K562 (cell line): ENCODE results near the gene STK16. TPM values are rescaled to one million over a fixed set of nuclear protein-coding genes. Genes with fewer than 3 reads are reported as not detected.

Source experiments
- ATAC-seq: fragments of 200-7000 bp; cut with Tn5 transposase; 3 replicates; pipeline ENCODE4 v1.9.1; 2020; ENCODE audit warnings: moderate library complexity
- BruUV-seq: library from RNA; stranded (reverse); fragments of 400-500 nt; replicated peaks from 2 replicates; lab custom pipeline; 2021; lab: Mats Ljungman, UMichigan
- CTCF ChIA-PET: fragments of 300-600 bp; formaldehyde crosslinking; extraction: SDS; loops from one replicate; lab custom pipeline; 2021; ENCODE audit warnings: low intra/inter-chr PET ratio; lab: Yijun Ruan, JAX
- POLR2A ChIA-PET: fragments of 300-600, 350-650 bp; sonication (Branson Sonifier 250); formaldehyde crosslinking; extraction: SDS; loops from one replicate; lab custom pipeline; 2021; ENCODE audit warnings: antibody characterized with exemption, inconsistent platforms; lab: Yijun Ruan, JAX
- DNase-seq, 4 experiments: peaks; one replicate each; pipeline versions ENCODE4 v3.0.0 to v3.0.0-alpha.2; 2011 to 2018; ENCODE audit warnings: low spot score in 3 of 4, mixed read lengths in 3 of 4; ENCODE audit errors: extremely low read depth in 1 of 4
- FAIRE-seq: peaks from 2 replicates; lab custom pipeline; 2011; peaks lifted over from hg19 to GRCh38; lab: Jason Lieb, UNC
- H2AFZ ChIP-seq: 2 replicates; pipeline ENCODE4 v1.6.0; 2011; ENCODE audit warnings: low read depth, low read length, control low read depth, inconsistent platforms
- H3K27ac ChIP-seq: fragments of 200-600 bp; 3 replicates; pipeline ENCODE4 v1.8.0; 2011; ENCODE audit warnings: low read depth, mild to moderate bottlenecking, control low read depth, inconsistent platforms, low read length, moderate library complexity, mixed read lengths; ENCODE audit errors: extremely low read depth
- H3K27me3 ChIP-seq, 2 experiments: fragments of 300-600 bp in 1 of 2; 2 replicates in 1 of 2; 3 replicates in 1 of 2; pipeline versions ENCODE4 v1.6.0 to v1.8.0; 2011; ENCODE audit warnings: inconsistent platforms in 2 of 2, low read length in 2 of 2, mild to moderate bottlenecking in 1 of 2, mixed read lengths in 1 of 2, moderate library complexity in 1 of 2; ENCODE audit not compliant: control insufficient read depth in 2 of 2, insufficient read depth in 2 of 2
- H3K36me3 ChIP-seq: fragments of 300-600 bp; 3 replicates; pipeline ENCODE4 v1.8.0; 2011; ENCODE audit warnings: mild to moderate bottlenecking, low read length, inconsistent platforms; ENCODE audit not compliant: control insufficient read depth, insufficient read depth
- H3K4me1 ChIP-seq, 2 experiments: fragments of 200-600 bp in 1 of 2; replicated peaks in 1 of 2; 2 replicates in 1 of 2; 3 replicates in 1 of 2; pipeline versions ENCODE4 v1.5.1 to v1.8.0; 2011; ENCODE audit warnings: inconsistent platforms in 2 of 2, low read length in 2 of 2, mild to moderate bottlenecking in 1 of 2, mixed read lengths in 1 of 2, moderate library complexity in 1 of 2; ENCODE audit not compliant: control insufficient read depth in 2 of 2, insufficient read depth in 2 of 2
- H3K4me2 ChIP-seq: 2 replicates; pipeline ENCODE4 v1.6.1; 2011; ENCODE audit warnings: low read length, control low read depth, inconsistent platforms, mixed read lengths; ENCODE audit not compliant: insufficient read depth
- H3K4me3 ChIP-seq: fragments of 200-600 bp; sonication (generic), shearing (Covaris generic); 2 replicates; pipeline ENCODE4 v1.5.1; 2016; ENCODE audit warnings: control low read depth, inconsistent platforms
- H3K79me2 ChIP-seq: fragments of 200-600 bp; 3 replicates; pipeline ENCODE4 v1.8.0; 2011; ENCODE audit warnings: low read length, inconsistent platforms; ENCODE audit not compliant: control insufficient read depth, insufficient read depth
- H3K9ac ChIP-seq, 2 experiments: 2 replicates each; pipeline versions ENCODE4 v1.6.0 to v1.6.1; 2011; ENCODE audit warnings: low read depth in 2 of 2, low read length in 2 of 2, control low read depth in 1 of 2, inconsistent platforms in 1 of 2, mild to moderate bottlenecking in 1 of 2, mixed read lengths in 1 of 2; ENCODE audit not compliant: insufficient read depth in 1 of 2
- H3K9me1 ChIP-seq: one replicate; pipeline ENCODE4 v1.6.0; 2011; ENCODE audit warnings: inconsistent platforms, mild to moderate bottlenecking, low read length, moderate library complexity; ENCODE audit not compliant: control insufficient read depth, insufficient read depth
- H3K9me3 ChIP-seq: replicated peaks from 2 replicates; pipeline ENCODE4 v1.5.1; 2011; ENCODE audit warnings: low read depth, low read length, inconsistent platforms; ENCODE audit not compliant: control insufficient read depth, insufficient read depth
- H4K20me1 ChIP-seq: replicated peaks from 2 replicates; pipeline ENCODE4 v1.6.1; 2011; ENCODE audit warnings: low read length, inconsistent platforms, mixed read lengths; ENCODE audit not compliant: control insufficient read depth, insufficient read depth
- CCNT2 ChIP-seq: IDR thresholded peaks from 2 replicates; pipeline ENCODE4 v1.6.1; 2011; ENCODE audit warnings: borderline replicate concordance, low read depth, mild to moderate bottlenecking, moderate library complexity, mixed read lengths, low read length; ENCODE audit not compliant: insufficient read length; ENCODE audit errors: extremely low read depth
- EWSR1 ChIP-seq: fragments of 450-650 bp; IDR thresholded peaks from 2 replicates; pipeline ENCODE4 v1.6.1; 2018; ENCODE audit warnings: borderline replicate concordance, mild to moderate bottlenecking, low read depth, moderate library complexity; ENCODE audit not compliant: partially characterized antibody
- FOXA1 ChIP-seq: fragments of 450-650 bp; IDR thresholded peaks from 2 replicates; pipeline ENCODE4 v1.6.1; 2016; ENCODE audit warnings: mild to moderate bottlenecking, borderline replicate concordance
- NFE2 ChIP-seq: IDR thresholded peaks from 2 replicates; pipeline ENCODE4 v1.6.1; 2014; ENCODE audit warnings: antibody characterized with exemption, low read depth
- NFXL1 ChIP-seq: fragments of 450-650 bp; formaldehyde crosslinking; IDR thresholded peaks from 2 replicates; pipeline ENCODE4 v1.4.0; 2021; ENCODE audit warnings: mild to moderate bottlenecking
- PCBP1 ChIP-seq: fragments of 200-400 bp; formaldehyde crosslinking; IDR thresholded peaks from 2 replicates; pipeline ENCODE4 v1.6.1; 2018; ENCODE audit warnings: mild to moderate bottlenecking, low read depth, low read length; ENCODE audit not compliant: poor library complexity, severe bottlenecking
- SNIP1 ChIP-seq: fragments of 450-650 bp; IDR thresholded peaks from 2 replicates; pipeline ENCODE4 v1.7.1; 2017; ENCODE audit warnings: low read depth, mild to moderate bottlenecking
- ZNF146 ChIP-seq: IDR thresholded peaks from one replicate; pipeline ENCODE4 v1.6.1; 2018; ENCODE audit warnings: missing compliant biosample characterization; ENCODE audit not compliant: unreplicated experiment
- ZNF408 ChIP-seq: fragments of 250-450 bp; sonication (Bioruptor Pico); IDR thresholded peaks from 2 replicates; pipeline ENCODE4 v1.4.0; 2020; ENCODE audit warnings: low read depth, mild to moderate bottlenecking, moderate library complexity
- WGBS: fragments of 100-300 bp; shearing (Covaris generic); methylation state at CpG from one replicate; pipeline ENCODE4 v1.1.6; 2016; ENCODE audit warnings: low coverage, mixed read lengths; ENCODE audit not compliant: insufficient coverage; ENCODE audit errors: missing lambda C conversion rate; 5-methylcytosine and 5-hydroxymethylcytosine counted together
- in situ Hi-C: fragments of 300-500 bp; cut with MboI; formaldehyde crosslinking; loops from 4 replicates; pipeline ENCODE4 v1.15.0; 2018; ENCODE audit warnings: inconsistent platforms, mixed read lengths
- intact Hi-C: fragments of 100-400 bp; cut with micrococcal nuclease; formaldehyde crosslinking; loops from 2 replicates; pipeline ENCODE4 v1.14.2; 2022
- polyA plus RNA-seq, 8 experiments: library from polyadenylated mRNA; depleted of rRNA in 4 of 8; stranded (reverse) in 5 of 8; unstranded in 3 of 8; fragments of >200 nt; fragmentation: Nextera tagmentation in 2 of 8; fragmentation: Illumina TruSeq in 1 of 8; extraction: Ambion mirVana in 2 of 8; extraction: Trizol in 1 of 8; gene quantifications; 2 replicates each; pipeline versions ENCODE4 v1.2.1 to v1.2.3, GENCODE V29; 2011 to 2014; ENCODE audit warnings: inconsistent platforms in 1 of 8, missing spikeins in 1 of 8
- total RNA-seq, 7 experiments: library from RNA; depleted of rRNA in 6 of 7; stranded (reverse); fragments of >200 nt in 6 of 7; fragmentation: Illumina TruSeq in 2 of 7; extraction: Trizol in 2 of 7; gene quantifications; 2 replicates each; pipeline versions ENCODE4 v1.2.1 to v1.2.3, GENCODE V29; 2011 to 2021; ENCODE audit warnings: low replicate concordance in 1 of 7
- TF ChIP-seq, protein P1 (sequence below): sonication (generic); formaldehyde crosslinking; IDR thresholded peaks from 2 replicates; pipeline ENCODE4 v1.8.0; 2023; ENCODE audit warnings: mild to moderate bottlenecking, missing genetic modification reagents
- TF ChIP-seq, protein P2 (sequence below): fragments of 250-450 bp; sonication (Bioruptor Pico); IDR thresholded peaks from 2 replicates; pipeline ENCODE4 v1.5.0; 2021
- TF ChIP-seq, protein P3 (sequence below): fragments of 450-650 bp; formaldehyde crosslinking; IDR thresholded peaks from 2 replicates; pipeline ENCODE4 v1.4.0; 2020; ENCODE audit warnings: mild to moderate bottlenecking, moderate library complexity
- TF ChIP-seq, protein P4 (sequence below): fragments of 450-650 bp; IDR thresholded peaks from 2 replicates; pipeline ENCODE4 v1.6.1; 2017; ENCODE audit warnings: mild to moderate bottlenecking, moderate library complexity
- TF ChIP-seq, protein P5 (sequence below): fragments of 250-450 bp; sonication (Bioruptor Pico); IDR thresholded peaks from 2 replicates; pipeline ENCODE4 v1.5.0; 2021; ENCODE audit warnings: mild to moderate bottlenecking, borderline replicate concordance

Gene STK16
- total and polyA plus RNA-seq, 9 of the 15 experiments (the other 6 are each of a cell fraction or from before 2014, with no cell fraction given), result 5.4 to 36.2 (median 17.8) TPM

DNA sequence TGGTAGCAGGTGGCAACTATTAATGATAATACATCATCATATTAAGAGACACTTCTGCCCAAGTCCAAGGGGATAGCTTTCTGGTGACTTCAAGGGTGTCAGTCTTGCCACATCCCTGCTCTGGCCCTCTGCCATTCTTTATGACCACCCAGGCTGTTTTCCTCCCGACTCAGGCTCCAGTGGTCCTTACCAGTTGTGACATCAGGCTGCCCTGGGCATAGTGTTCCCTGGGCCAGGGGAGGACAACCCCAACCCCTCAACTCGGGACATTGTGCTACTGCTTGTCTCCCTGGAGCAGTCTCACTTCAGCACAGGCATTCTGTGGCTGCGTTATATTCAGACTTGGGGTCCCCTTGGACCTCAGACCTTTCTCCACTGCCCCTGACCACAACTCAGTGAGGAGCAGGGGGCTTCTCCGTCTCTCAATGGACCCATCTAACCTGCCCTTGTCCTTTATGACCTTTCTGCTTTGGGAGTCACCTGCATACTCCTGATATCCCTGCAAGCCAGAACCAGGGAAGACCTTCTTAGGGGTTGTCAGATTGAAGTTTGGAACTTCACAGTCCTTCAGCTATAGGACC is 46.7 kb downstream of the STK16 start:
- Histone ChIP-seq H4K20me1 (no peaks in the 10 kb centered on the region), H3K27me3 (no peaks in the 10 kb centered on the region), H3K36me3 (no peaks in the 10 kb centered on the region), H3K27ac (no peak overlapping the region), H3K9me1 (no peaks in the 10 kb centered on the region), H2AFZ (no peak overlapping the region), H3K9me3 (no peaks in the 10 kb centered on the region), H3K4me2 (no peak overlapping the region), H3K9ac (no peak overlapping the region; a peak in 1 of 4 replicates), H3K79me2 (no peaks in the 10 kb centered on the region), H3K4me1 (peaks cover 36 to 64% of the 10 kb centered on the region in 2 experiments), H3K4me3 (no peak overlapping the region)
- DNase-seq, result no peak
- FAIRE-seq, result no peak
- no peak for TF ChIP-seq PCBP1
- no peak for TF ChIP-seq SNIP1
- TF ChIP-seq, protein P1, sequence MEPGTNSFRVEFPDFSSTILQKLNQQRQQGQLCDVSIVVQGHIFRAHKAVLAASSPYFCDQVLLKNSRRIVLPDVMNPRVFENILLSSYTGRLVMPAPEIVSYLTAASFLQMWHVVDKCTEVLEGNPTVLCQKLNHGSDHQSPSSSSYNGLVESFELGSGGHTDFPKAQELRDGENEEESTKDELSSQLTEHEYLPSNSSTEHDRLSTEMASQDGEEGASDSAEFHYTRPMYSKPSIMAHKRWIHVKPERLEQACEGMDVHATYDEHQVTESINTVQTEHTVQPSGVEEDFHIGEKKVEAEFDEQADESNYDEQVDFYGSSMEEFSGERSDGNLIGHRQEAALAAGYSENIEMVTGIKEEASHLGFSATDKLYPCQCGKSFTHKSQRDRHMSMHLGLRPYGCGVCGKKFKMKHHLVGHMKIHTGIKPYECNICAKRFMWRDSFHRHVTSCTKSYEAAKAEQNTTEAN (CRISPR knock-in tag), result no peak
- TF ChIP-seq, protein P2, sequence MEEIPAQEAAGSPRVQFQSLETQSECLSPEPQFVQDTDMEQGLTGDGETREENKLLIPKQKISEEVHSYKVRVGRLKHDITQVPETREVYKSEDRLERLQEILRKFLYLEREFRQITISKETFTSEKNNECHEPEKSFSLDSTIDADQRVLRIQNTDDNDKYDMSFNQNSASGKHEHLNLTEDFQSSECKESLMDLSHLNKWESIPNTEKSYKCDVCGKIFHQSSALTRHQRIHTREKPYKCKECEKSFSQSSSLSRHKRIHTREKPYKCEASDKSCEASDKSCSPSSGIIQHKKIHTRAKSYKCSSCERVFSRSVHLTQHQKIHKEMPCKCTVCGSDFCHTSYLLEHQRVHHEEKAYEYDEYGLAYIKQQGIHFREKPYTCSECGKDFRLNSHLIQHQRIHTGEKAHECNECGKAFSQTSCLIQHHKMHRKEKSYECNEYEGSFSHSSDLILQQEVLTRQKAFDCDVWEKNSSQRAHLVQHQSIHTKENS (CRISPR knock-in tag), result no peak
- TF ChIP-seq ZNF146 (CRISPR knock-in tag), result no peak
- no peak for TF ChIP-seq ZNF408 (CRISPR knock-in tag)
- TF ChIP-seq NFE2, result no peak
- no peak for TF ChIP-seq NFXL1 (CRISPR knock-in tag)
- TF ChIP-seq FOXA1, result no peak
- no peak for TF ChIP-seq CCNT2
- TF ChIP-seq, protein P3, sequence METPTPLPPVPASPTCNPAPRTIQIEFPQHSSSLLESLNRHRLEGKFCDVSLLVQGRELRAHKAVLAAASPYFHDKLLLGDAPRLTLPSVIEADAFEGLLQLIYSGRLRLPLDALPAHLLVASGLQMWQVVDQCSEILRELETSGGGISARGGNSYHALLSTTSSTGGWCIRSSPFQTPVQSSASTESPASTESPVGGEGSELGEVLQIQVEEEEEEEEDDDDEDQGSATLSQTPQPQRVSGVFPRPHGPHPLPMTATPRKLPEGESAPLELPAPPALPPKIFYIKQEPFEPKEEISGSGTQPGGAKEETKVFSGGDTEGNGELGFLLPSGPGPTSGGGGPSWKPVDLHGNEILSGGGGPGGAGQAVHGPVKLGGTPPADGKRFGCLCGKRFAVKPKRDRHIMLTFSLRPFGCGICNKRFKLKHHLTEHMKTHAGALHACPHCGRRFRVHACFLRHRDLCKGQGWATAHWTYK, result no peak
- TF ChIP-seq, protein P4, sequence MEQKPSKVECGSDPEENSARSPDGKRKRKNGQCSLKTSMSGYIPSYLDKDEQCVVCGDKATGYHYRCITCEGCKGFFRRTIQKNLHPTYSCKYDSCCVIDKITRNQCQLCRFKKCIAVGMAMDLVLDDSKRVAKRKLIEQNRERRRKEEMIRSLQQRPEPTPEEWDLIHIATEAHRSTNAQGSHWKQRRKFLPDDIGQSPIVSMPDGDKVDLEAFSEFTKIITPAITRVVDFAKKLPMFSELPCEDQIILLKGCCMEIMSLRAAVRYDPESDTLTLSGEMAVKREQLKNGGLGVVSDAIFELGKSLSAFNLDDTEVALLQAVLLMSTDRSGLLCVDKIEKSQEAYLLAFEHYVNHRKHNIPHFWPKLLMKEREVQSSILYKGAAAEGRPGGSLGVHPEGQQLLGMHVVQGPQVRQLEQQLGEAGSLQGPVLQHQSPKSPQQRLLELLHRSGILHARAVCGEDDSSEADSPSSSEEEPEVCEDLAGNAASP, result no peak
- TF ChIP-seq EWSR1, result no peak
- TF ChIP-seq, protein P5, sequence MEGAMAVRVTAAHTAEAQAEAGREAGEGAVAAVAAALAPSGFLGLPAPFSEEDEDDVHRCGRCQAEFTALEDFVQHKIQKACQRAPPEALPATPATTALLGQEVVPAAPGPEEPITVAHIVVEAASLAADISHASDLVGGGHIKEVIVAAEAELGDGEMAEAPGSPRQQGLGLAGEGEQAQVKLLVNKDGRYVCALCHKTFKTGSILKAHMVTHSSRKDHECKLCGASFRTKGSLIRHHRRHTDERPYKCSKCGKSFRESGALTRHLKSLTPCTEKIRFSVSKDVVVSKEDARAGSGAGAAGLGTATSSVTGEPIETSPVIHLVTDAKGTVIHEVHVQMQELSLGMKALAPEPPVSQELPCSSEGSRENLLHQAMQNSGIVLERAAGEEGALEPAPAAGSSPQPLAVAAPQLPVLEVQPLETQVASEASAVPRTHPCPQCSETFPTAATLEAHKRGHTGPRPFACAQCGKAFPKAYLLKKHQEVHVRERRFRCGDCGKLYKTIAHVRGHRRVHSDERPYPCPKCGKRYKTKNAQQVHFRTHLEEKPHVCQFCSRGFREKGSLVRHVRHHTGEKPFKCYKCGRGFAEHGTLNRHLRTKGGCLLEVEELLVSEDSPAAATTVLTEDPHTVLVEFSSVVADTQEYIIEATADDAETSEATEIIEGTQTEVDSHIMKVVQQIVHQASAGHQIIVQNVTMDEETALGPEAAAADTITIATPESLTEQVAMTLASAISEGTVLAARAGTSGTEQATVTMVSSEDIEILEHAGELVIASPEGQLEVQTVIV (CRISPR knock-in tag), result no peak
- in situ Hi-C loops (loop anchor here (5.0 kb wide), 1 partner anchor 120 kb away; the partner anchor contains the start of gene SLC23A3), intact Hi-C loops (no loop called here)
- no peak for ATAC-seq
- CTCF ChIA-PET, result no interaction called here
- BruUV-seq, result no TSS peak
- WGBS, result 54% methylated on average over 2 of the region's 4 CpGs
- POLR2A ChIA-PET, result interaction anchor here (1.2 to 1.9 kb wide), 2 partner anchors 13 to 16 kb away, joined by 3 to 6 read pairs; partner anchors contain the start of gene DNAJB2
